ENCODE measurements around the gene LRWD1. TPM values are rescaled to one million over a fixed set of nuclear protein-coding genes. Genes with fewer than 3 reads are reported as not detected.
A peak's percentile ranks its signal among the peaks of the same experiment; 100 is the strongest.
"Not testable (repeated sequence)": the region's sequence is repeated elsewhere in the genome, so short reads cannot be mapped to it uniquely, and the experiment has no call there.

Gene LRWD1
- total RNA-seq, 2 donors from 2014 or later, result 30.9 to 43.5 TPM

DNA sequence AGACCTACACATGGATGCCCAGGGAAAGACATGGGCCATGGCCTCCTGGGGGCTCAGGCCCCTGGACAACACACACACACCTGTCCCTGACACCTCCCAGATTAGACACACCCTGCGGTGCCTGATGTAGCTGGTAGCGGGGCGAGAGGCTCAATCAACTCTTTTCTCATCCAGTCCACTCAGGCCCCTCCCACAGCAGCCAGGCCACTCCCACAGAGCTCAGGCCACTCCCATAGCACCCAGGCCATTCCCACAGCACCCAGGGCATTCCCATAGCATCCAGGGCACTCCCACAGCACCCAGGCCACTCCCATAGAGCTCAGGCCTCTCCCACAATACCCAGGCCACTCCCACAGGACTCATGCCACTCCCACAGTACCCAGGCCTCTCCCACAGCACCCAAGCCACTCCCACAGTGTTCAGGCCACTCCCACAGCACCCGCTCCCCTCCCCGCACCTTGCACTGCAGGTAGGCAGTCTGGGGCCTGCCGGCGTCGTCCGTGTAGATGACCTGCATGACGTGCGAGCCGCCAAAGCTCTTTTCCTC lies 25.8 kb downstream of the LRWD1 start:
- H3K9me3 Mint-ChIP-seq; H3K36me3 ChIP-seq (ENCODE audit: control insufficient read depth, insufficient read depth, low read length); H3K27me3 Mint-ChIP-seq (ENCODE audit: insufficient read depth); H3K27me3 ChIP-seq (ENCODE audit: control insufficient read depth, insufficient read depth, low read length, poor library complexity, severe bottlenecking); H3K9ac ChIP-seq (ENCODE audit: extremely low read depth, low read length, poor library complexity, severe bottlenecking); H3K36me3 Mint-ChIP-seq (ENCODE audit: low read depth); H3K27ac ChIP-seq (ENCODE audit: low read depth, low read length); DNase-seq; H3K4me3 Mint-ChIP-seq; H3K4me3 ChIP-seq (ENCODE audit: low read length); H3K4me1 Mint-ChIP-seq; H3K4me1 ChIP-seq (ENCODE audit: control insufficient read depth, insufficient read depth, low read length); H3K27ac Mint-ChIP-seq; H3K9me3 ChIP-seq (ENCODE audit: control insufficient read depth, low read length): not testable (repeated sequence)
- WGBS, 2 experiments (ENCODE audit: insufficient coverage in 1 of 2, insufficient read length in 1 of 2), result 84% methylated on average over 3 of the region's 12 CpGs; no CpG with 5 or more reads in 1 of the 2 experiments

DNA sequence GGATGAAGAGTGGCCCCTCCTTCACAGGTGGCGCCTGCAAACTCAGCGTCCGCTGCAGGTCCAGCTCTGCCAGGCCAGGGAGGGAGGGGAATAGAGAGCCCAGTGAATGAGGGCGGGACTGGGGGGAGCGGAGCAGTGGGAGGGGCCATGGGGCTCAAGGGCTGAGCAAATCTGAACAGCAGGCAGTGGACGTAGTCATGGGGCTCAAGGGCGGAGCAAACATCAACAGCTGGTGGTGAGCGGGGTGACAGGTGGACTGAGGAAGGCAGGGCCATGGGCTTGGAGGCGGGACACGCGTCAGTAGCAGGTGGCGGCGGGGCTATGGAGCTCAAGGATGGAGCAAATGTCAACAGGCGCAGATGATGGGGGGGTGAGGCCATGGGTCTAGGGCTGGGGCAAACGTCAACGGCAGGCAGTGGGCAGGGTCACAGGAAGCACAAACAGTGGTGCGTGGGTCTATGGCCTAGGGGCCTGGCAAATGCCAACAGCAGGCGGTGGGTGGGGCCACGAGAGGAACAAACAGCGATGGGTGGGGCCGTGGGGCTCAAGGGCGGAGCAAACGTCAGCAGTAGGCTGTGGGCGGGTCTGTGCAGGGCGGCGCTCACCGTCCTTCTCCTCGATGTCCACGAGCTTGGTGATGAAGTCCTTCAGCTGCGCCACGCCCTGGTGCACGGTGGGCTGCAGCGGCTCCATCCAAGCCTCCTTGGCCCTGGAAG lies 28.6 kb downstream of the LRWD1 start:
- not testable (repeated sequence) for H3K27me3 ChIP-seq (ENCODE audit: control insufficient read depth, insufficient read depth, low read length, poor library complexity, severe bottlenecking); DNase-seq; H3K4me1 Mint-ChIP-seq; H3K9me3 ChIP-seq (ENCODE audit: control insufficient read depth, low read length); H3K4me1 ChIP-seq (ENCODE audit: control insufficient read depth, insufficient read depth, low read length); H3K27ac Mint-ChIP-seq; H3K36me3 Mint-ChIP-seq (ENCODE audit: low read depth); H3K27ac ChIP-seq (ENCODE audit: low read depth, low read length); H3K27me3 Mint-ChIP-seq (ENCODE audit: insufficient read depth); H3K9ac ChIP-seq (ENCODE audit: extremely low read depth, low read length, poor library complexity, severe bottlenecking); H3K4me3 ChIP-seq (ENCODE audit: low read length); H3K36me3 ChIP-seq (ENCODE audit: control insufficient read depth, insufficient read depth, low read length); H3K9me3 Mint-ChIP-seq; H3K4me3 Mint-ChIP-seq
- WGBS, 2 experiments (ENCODE audit: insufficient coverage in 1 of 2, insufficient read length in 1 of 2), result no CpG with 5 or more reads among the region's 33 CpGs

DNA sequence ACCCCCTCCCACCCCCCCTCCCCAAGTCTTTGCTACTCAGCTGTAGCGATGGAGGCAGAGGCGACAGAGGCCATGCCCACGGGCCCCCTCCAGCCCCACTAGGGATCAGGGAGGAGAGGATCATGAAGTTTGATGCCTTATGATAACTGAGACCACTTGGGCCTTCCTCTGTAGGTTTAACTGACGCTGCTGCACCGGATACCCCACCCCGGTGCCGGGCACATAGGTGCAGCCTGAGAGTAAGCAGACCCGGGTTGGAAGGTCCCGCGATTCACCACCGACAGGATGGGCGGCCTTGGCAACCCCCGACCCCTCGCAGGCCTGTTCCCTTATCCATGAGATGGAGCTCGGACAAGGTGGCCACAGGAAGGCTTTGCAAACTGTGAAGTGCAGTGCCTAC lies 29.2 kb downstream of the LRWD1 start:
- not testable (repeated sequence) for H3K36me3 Mint-ChIP-seq (ENCODE audit: low read depth); DNase-seq; H3K9ac ChIP-seq (ENCODE audit: extremely low read depth, low read length, poor library complexity, severe bottlenecking); H3K9me3 Mint-ChIP-seq; H3K36me3 ChIP-seq (ENCODE audit: control insufficient read depth, insufficient read depth, low read length); H3K27ac ChIP-seq (ENCODE audit: low read depth, low read length); H3K4me1 ChIP-seq (ENCODE audit: control insufficient read depth, insufficient read depth, low read length); H3K4me3 ChIP-seq (ENCODE audit: low read length); H3K4me3 Mint-ChIP-seq; H3K27me3 Mint-ChIP-seq (ENCODE audit: insufficient read depth); H3K27ac Mint-ChIP-seq; H3K4me1 Mint-ChIP-seq; H3K27me3 ChIP-seq (ENCODE audit: control insufficient read depth, insufficient read depth, low read length, poor library complexity, severe bottlenecking); H3K9me3 ChIP-seq (ENCODE audit: control insufficient read depth, low read length)
- 48% methylated on average over 4 of the region's 15 CpGs; no CpG with 5 or more reads in 1 of the 2 experiments for WGBS, 2 experiments (ENCODE audit: insufficient coverage in 1 of 2, insufficient read length in 1 of 2)

DNA sequence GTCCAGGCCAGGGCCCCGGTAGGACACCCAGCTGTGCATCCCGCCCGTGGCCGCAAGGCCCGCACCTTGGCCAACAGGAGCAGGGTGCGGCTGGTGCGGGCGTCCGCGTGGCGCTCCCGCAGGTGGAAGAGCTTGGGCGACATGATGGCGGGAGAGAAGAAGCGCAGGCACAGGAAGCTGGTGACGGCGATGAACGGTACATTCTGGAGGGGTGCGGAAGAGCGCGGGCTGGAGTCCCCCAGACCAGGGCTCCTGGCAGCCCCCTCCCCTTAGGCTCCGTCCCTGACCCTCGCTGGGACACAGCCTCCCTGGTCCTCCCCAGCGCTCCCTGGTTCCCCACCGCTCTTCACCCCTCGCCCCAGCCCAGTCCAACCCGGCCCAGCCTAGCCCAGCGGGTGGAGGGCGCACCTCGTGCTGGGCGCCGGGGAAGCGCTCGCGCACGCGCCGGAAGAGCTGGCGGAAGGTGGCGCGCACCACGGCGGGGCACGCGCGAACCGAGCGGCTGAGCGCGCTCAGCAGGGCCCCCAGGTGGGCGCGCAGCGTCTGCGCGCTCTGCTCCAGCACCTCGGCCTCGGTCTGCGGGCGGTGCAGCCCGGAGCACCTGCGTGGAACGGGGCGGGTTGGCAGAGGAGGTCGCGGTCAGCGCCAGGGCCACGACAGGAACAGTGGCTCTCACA lies 29.8 kb downstream of the LRWD1 start:
- not testable (repeated sequence) for H3K27ac ChIP-seq (ENCODE audit: low read depth, low read length)
- no CpG with 5 or more reads among the region's 67 CpGs for WGBS, 2 experiments (ENCODE audit: insufficient coverage in 1 of 2, insufficient read length in 1 of 2)

DNA sequence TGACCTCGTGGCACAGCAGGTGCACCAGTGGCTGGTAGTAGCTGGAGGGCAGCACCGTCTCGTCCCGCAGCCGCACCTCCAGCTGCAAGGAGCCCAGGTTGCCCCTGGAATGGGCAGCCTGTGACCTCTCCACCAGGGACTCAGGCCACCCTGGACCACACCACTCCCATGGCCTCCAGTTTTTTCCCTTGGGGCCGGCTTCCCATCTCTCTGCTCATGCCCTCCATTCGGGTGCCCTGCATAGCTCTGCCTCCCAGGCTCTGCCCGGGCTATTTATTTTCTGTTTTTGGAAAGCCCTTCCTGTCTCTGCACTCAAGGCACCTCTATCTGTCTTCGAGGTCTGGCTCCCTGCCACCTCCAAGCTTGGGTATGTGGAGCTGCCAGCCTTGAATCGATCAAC lies 32.1 kb downstream of the LRWD1 start:
- H3K27me3 Mint-ChIP-seq (ENCODE audit: insufficient read depth); H3K4me1 Mint-ChIP-seq; H3K36me3 Mint-ChIP-seq (ENCODE audit: low read depth); H3K4me1 ChIP-seq (ENCODE audit: control insufficient read depth, insufficient read depth, low read length); H3K9me3 Mint-ChIP-seq; H3K4me3 Mint-ChIP-seq; H3K36me3 ChIP-seq (ENCODE audit: control insufficient read depth, insufficient read depth, low read length); H3K9ac ChIP-seq (ENCODE audit: extremely low read depth, low read length, poor library complexity, severe bottlenecking); H3K27ac ChIP-seq (ENCODE audit: low read depth, low read length); H3K27me3 ChIP-seq (ENCODE audit: control insufficient read depth, insufficient read depth, low read length, poor library complexity, severe bottlenecking); H3K4me3 ChIP-seq (ENCODE audit: low read length); H3K9me3 ChIP-seq (ENCODE audit: control insufficient read depth, low read length); H3K27ac Mint-ChIP-seq: not testable (repeated sequence)
- 93% methylated on average over 2 of the region's 10 CpGs; no CpG with 5 or more reads in 1 of the 2 experiments for WGBS, 2 experiments (ENCODE audit: insufficient coverage in 1 of 2, insufficient read length in 1 of 2)
- DNase-seq, result peak; percentile 5

More for the DNA sequence above, 29.8 kb downstream of the LRWD1 start:
- not testable (repeated sequence) for H3K4me1 ChIP-seq (ENCODE audit: control insufficient read depth, insufficient read depth, low read length); H3K27me3 Mint-ChIP-seq (ENCODE audit: insufficient read depth); H3K36me3 Mint-ChIP-seq (ENCODE audit: low read depth); DNase-seq; H3K4me1 Mint-ChIP-seq; H3K36me3 ChIP-seq (ENCODE audit: control insufficient read depth, insufficient read depth, low read length); H3K4me3 ChIP-seq (ENCODE audit: low read length); H3K27ac Mint-ChIP-seq; H3K9me3 Mint-ChIP-seq; H3K27me3 ChIP-seq (ENCODE audit: control insufficient read depth, insufficient read depth, low read length, poor library complexity, severe bottlenecking); H3K9ac ChIP-seq (ENCODE audit: extremely low read depth, low read length, poor library complexity, severe bottlenecking); H3K4me3 Mint-ChIP-seq; H3K9me3 ChIP-seq (ENCODE audit: control insufficient read depth, low read length)

DNA sequence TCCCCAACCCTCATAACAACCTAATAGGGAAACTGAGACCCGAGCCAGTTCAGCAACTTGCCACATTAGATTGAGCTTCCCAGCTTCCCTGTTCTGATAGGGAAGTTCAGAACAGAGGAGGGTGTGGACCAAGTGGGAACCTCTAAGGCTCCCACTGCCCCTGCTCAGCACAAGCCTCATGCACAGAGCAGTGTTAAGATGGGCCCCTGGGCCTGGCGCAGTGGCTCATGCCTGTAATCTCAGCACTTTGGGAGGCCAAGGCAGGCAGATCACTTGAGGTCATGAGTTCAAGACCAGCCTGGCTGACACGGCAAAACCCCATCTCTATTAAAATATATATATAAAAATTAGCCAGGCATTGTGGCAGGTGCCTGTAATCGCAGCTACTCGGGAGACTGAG lies 32.5 kb downstream of the LRWD1 start:
- 67% methylated on average over 1 of the region's 5 CpGs; no CpG with 5 or more reads in 1 of the 2 experiments for WGBS, 2 experiments (ENCODE audit: insufficient coverage in 1 of 2, insufficient read length in 1 of 2)
- not testable (repeated sequence) for H3K27me3 Mint-ChIP-seq (ENCODE audit: insufficient read depth); H3K4me1 ChIP-seq (ENCODE audit: control insufficient read depth, insufficient read depth, low read length); DNase-seq; H3K36me3 ChIP-seq (ENCODE audit: control insufficient read depth, insufficient read depth, low read length); H3K9me3 Mint-ChIP-seq; H3K9me3 ChIP-seq (ENCODE audit: control insufficient read depth, low read length); H3K27ac Mint-ChIP-seq; H3K36me3 Mint-ChIP-seq (ENCODE audit: low read depth); H3K4me3 Mint-ChIP-seq; H3K27ac ChIP-seq (ENCODE audit: low read depth, low read length); H3K27me3 ChIP-seq (ENCODE audit: control insufficient read depth, insufficient read depth, low read length, poor library complexity, severe bottlenecking); H3K9ac ChIP-seq (ENCODE audit: extremely low read depth, low read length, poor library complexity, severe bottlenecking); H3K4me3 ChIP-seq (ENCODE audit: low read length); H3K4me1 Mint-ChIP-seq

DNA sequence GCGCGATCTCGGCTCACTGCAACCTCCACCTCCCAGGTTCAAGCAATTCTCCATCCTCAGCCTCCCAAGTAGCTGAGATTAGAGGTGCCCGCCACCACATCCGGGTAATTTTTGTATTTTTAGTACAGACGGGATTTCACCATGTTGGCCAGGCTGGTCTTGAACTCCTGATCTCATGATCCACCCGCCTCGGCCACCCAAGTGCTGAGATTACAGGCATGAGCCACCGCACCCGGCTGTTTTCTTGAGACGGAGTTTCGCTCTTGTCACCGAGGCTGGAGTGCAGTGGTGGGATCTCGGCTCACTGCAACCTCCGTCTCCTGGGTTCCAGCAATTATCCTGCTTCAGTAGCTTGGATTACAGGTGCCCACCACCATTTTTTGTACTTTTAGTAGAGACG lies 33.5 kb downstream of the LRWD1 start:
- not testable (repeated sequence) for H3K9me3 ChIP-seq (ENCODE audit: control insufficient read depth, low read length)

More for the DNA sequence above, 33.5 kb downstream of the LRWD1 start:
- H3K27me3 Mint-ChIP-seq (ENCODE audit: insufficient read depth); H3K27me3 ChIP-seq (ENCODE audit: control insufficient read depth, insufficient read depth, low read length, poor library complexity, severe bottlenecking); H3K4me3 ChIP-seq (ENCODE audit: low read length); H3K9me3 Mint-ChIP-seq; H3K4me1 Mint-ChIP-seq; H3K27ac ChIP-seq (ENCODE audit: low read depth, low read length); DNase-seq; H3K27ac Mint-ChIP-seq; H3K36me3 Mint-ChIP-seq (ENCODE audit: low read depth); H3K36me3 ChIP-seq (ENCODE audit: control insufficient read depth, insufficient read depth, low read length); H3K4me1 ChIP-seq (ENCODE audit: control insufficient read depth, insufficient read depth, low read length); H3K4me3 Mint-ChIP-seq; H3K9ac ChIP-seq (ENCODE audit: extremely low read depth, low read length, poor library complexity, severe bottlenecking): not testable (repeated sequence)
- WGBS, 2 experiments (ENCODE audit: insufficient coverage in 1 of 2, insufficient read length in 1 of 2), result 94% methylated on average over 3 to 7 of the region's 16 CpGs

Measured in endodermal cell (in vitro differentiated cells).